Measurements from ENCODE around the gene NLN.
"Not testable (repeated sequence)": the region's sequence is repeated elsewhere in the genome, so short reads cannot be mapped to it uniquely, and the experiment has no call there.

The NLN gene

GRCh38 chr5:65828022-65828896 is 106.3 kb downstream of the NLN start:
- DNase-seq (ENCODE audit: low read depth in 3 of 3, low spot score in 1 of 3): no peak

DNA sequence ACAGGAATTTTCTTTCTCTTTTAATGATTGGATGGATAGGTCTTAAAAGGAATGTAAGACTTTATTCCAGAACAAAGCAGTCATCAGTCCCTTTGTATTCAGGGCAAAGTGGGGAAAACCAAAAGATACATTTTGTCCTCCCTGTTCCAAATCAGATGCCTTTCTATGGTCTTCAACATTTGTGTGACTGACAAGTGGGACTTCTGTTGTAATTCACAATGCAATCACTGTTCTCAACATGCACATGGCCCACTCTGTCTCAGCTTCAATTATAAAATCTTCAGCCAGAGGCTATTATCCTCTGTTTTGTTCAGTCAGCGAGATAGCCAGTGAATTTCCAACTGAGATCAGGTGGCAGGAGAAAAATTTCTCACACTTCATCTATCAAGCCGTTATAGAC is 108.9 kb downstream of the NLN start:
- DNase-seq (ENCODE audit: low read depth in 3 of 3, low spot score in 1 of 3): no peak

DNA sequence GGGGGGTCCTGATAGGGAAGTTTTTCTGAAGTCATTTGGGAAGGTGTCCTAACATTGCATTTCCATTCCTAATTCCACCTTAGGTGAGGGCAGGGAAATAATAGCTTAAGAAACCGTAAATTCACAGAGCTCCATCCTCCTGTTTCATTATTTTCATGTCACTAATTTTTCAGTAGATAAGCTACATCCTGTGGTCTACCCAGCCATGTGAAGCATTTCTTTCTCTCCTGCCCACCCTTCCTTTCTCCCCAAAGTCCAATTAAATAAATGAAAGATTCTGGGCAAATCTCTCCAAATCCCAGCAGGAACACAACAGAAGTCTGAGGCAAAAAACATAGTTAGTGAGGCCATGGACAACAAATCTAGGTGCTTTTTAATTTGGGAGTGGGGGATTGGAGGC is 109.3 kb downstream of the NLN start:
- no peak for DNase-seq (ENCODE audit: low read depth in 3 of 3, low spot score in 1 of 3)

GRCh38 chr5:65832152-65832551 is 110.1 kb downstream of the NLN start:
- DNase-seq (ENCODE audit: low read depth in 3 of 3, low spot score in 1 of 3): no peak

GRCh38 chr5:65832603-65833228 is 110.7 kb downstream of the NLN start:
- no peak for DNase-seq (ENCODE audit: low read depth in 3 of 3, low spot score in 1 of 3)

DNA sequence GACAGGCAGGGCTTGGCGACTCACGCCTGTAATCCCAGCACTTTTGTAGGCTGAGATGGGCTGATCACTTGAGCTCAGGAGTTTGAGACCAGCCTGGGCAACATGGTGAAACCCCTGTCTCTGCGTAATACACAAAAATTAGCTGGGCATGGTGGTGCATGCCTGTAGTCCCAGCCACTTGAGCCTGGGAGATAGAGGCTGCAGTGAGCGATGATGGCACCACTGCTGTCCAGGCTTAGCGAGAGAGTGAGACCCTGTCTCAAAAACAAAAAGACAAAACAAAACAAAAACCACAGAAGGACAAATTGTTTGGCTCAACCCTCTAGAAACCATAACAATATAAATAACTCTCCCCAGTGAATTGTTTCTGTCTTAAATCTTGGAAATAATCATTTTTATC is 111.8 kb downstream of the NLN start:
- no peak for DNase-seq (ENCODE audit: low read depth in 3 of 3, low spot score in 1 of 3)

DNA sequence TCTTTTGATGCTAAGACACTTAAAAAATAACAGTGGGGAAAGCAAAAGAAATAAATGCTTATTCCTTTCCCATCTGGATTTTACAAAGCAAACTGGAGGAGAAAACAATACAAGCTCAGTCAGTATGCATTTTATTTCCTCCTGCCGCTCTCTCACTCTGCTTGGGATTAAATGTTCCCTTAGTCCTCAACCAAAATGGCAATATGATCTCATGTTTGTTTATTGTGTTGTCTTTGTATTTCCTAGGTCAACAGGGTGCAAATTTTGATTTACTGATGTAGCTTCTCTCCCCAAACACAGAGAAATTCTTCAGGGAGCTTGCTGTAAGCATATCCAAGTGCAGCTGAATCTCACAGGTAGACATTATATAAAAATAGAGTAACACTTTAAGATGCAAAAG is 112.3 kb downstream of the NLN start:
- no peak for DNase-seq (ENCODE audit: low read depth in 3 of 3, low spot score in 1 of 3)

- no peak for DNase-seq (ENCODE audit: low read depth in 3 of 3, low spot score in 1 of 3)
Measured at GRCh38 chr5:65835191-65835590, 113.2 kb downstream of the NLN start.

GRCh38 chr5:65837139-65837538 is 115.1 kb downstream of the NLN start:
- no peak for DNase-seq (ENCODE audit: low read depth in 3 of 3, low spot score in 1 of 3)

DNA sequence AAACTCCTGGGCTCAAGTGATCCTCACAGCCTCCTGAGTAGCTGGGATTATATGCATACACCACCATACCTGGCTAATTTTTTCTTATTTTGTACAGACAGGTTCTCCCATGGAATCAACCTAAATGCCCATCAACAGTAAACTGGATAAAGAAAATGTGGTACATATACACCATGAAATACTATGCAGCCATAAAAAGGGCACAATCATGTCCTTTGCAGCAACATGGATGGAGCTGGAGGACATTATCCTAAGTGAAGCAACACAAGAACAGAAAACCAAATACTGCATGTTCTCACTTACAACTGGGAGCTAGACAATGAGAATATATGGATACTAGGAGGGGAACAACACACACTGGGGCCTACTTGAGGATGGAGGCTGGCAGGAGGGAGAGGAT is 117.2 kb downstream of the NLN start:
- not testable (repeated sequence) for DNase-seq (ENCODE audit: low read depth in 3 of 3, low spot score in 1 of 3)

GRCh38 chr5:65840071-65840470 is 118.1 kb downstream of the NLN start:
- no peak for DNase-seq (ENCODE audit: low read depth in 3 of 3, low spot score in 1 of 3)

- not testable (repeated sequence) for DNase-seq (ENCODE audit: low read depth in 3 of 3, low spot score in 1 of 3)
Measured at GRCh38 chr5:65844763-65845162, 122.8 kb downstream of the NLN start.

DNA sequence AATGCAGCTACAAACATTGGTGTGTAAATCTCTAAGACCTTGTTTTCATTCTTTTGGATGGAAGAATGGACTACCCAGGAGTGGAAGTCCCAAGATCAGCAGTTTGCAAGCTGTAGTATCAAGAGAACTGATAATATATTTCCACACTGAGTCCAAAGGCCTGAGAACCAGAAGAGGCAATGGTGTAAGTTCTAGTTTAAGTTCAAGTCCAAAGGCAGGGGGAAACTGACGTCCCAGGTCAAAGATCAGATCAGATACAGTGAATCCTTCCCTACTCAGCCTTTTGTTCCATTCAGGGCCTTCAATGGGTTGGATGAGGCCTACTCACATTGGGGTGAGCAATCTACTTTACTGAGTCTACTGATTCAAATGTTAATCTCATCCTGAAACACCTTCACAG is 124.1 kb downstream of the NLN start:
- no peak for DNase-seq (ENCODE audit: low read depth in 3 of 3, low spot score in 1 of 3)

DNA sequence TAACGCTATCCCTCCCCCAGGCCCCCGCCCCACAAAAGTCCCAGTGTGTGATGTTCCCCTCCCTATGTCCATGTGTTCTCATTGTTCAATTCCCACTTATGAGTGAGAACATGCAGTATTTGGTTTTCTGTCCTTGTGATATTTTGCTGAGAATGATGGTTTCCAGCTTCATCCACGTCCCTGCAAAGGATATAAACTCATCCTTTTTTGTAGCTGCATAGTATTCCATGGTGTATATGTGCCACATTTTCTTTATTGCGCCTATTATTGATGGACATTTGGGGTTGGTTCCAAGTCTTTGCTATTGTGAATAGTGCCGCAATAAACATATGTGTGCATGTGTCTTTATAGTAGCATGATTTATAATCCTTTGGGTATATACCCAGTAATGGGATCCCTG is 125.0 kb downstream of the NLN start:
- DNase-seq (ENCODE audit: low read depth in 3 of 3, low spot score in 1 of 3): not testable (repeated sequence)

DNA sequence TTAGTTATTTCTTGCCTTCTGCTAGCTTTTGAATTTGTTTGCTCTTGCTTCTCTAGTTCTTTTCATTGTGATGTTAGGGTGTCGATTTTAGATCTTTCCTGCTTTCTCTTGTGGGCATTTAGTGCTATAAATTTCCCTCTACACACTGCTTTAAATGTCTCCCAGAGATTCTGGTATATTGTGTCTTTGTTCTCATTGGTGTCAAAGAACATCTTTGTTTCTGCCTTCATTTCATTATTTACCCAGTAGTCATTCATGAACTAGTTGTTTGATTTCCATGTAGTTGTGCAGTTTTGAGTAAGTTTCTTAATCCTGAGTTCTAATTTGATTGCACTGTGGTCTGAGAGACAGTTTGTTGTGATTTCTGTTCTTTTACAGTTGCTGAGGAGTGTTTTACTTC is 127.9 kb downstream of the NLN start:
- DNase-seq (ENCODE audit: low read depth in 3 of 3, low spot score in 1 of 3): not testable (repeated sequence)

DNA sequence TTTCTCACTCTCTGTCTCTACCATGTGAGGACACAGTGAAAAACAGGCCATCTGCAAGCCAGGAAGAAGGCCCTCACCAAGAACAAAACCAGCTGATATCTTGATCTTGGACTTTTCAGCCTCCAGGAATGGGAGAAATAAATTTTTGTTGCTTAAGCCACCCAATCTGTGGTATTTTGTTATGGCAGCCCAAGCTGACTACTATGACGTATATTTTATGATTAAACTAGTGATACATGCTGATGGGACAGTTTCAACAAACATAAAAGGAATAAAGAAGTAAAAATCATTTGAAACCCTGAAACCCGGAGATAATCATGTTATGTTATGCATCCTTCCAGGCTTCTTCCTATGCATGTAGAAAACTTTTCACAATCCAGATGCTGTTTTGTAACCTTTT is 132.9 kb downstream of the NLN start:
- no peak for DNase-seq (ENCODE audit: low read depth in 3 of 3, low spot score in 1 of 3)

DNA sequence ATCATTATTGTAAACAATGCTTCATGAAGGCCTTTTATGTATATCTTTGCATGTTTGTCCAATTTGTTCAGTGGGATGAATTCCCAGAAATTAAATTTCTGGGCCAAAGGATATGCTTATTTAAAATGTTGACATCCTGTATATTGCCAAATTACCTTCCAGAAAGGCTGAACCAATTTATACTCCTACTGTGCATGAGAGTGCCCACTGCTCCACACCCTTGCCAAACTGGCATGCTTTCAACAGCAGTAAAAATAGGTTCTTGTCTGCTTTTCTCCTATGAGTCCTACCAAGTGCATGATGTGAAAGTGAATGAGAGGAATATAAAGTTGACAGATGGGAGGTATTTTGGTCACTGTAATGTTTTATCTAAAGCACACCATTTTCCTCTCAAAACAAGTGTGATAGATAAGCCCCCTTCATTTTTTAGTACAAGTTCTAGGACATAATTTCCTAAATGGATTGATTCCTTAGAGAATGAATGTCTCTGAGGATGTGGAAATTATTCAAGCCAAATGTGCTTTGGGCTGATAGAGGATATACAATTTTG is 133.8 kb downstream of the NLN start:
- DNase-seq (ENCODE audit: low read depth in 3 of 3, low spot score in 1 of 3): no peak

DNA sequence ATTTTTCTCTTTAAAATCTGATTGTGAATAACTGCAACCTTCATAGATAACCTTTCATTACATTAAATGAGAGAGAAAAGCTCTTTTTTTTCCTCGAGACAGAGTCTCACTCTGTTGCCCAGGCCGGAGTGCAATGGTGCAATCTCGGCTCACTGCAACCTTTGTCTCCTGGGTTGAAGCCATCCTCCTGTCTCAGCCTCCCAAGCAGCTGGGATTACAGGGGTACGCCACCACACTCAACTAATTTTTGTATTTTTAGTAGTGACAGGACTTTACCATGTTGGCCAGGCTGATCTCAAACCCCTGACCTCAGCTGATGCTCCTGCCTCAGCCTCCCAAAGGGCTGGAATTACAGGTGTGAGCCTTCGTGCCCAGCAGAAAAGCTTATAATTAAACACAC is 134.5 kb downstream of the NLN start:
- no peak for DNase-seq (ENCODE audit: low read depth in 3 of 3, low spot score in 1 of 3)

DNA sequence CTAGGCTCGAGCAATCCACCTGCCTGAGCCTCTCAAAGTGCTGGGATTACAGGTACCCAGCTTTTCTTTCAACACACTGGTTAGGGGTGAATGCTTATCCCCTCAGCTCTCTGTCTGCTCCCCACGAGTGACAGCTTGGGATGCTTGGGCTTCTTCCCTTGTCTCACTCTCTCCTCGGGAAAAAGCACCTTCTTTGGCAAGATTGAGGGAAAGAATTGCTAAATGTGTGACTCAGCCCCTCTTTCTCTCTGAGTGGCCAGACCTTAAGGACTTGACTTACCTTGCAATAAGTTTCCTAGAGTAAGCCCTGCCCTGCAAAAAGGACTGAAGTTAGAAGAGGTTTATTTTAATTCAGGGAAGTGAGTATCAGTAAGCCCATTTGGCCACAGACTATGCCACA is 136.3 kb downstream of the NLN start:
- no peak for DNase-seq (ENCODE audit: low read depth in 3 of 3, low spot score in 1 of 3)

DNA sequence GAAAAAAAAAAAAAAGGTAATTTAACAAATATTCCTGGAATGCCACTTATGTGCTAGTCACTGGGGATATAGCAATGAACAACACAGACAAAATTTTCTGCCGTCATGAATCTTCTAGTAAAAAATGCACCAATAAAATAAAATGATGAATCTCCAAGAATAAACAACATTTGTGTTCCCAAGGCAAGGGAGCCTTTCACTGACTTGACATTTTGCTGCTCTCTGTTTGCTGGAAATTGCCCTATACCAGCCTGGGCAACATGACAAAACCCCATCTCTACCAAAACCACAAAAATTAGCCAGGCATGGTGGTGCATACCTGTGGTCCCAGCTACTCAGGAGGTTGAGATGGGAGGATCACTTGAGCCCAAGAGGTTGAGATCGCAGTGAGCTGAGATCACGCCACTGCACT is 139.8 kb downstream of the NLN start:
- no peak for DNase-seq (ENCODE audit: low read depth in 3 of 3, low spot score in 1 of 3)

DNA sequence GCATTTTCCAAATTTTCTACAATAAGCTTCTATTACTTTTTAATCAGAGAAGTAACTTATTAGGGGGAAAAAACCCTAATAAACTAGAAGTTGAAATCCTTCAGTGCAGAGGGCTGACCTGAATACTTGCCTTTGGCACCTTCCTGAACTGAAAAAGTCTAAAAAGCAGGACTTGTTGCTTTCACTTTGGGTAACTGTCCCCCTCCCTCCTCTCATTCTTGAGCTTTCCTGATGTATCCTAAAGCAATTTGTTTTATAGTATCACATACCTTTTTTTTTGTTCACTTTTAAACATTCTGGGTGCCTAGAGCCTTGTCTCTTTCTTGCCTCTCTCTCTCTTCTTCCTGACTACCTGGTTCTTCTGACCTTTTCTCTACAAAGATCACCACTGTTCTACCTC is 140.4 kb downstream of the NLN start:
- DNase-seq (ENCODE audit: low read depth in 3 of 3, low spot score in 1 of 3): no peak

GRCh38 chr5:65863747-65864146 is 141.7 kb downstream of the NLN start:
- no peak for DNase-seq (ENCODE audit: low read depth in 3 of 3, low spot score in 1 of 3)

All from stimulated activated CD4-positive, alpha-beta T cell treated with anti-CD3 and anti-CD28 coated beads, TNF-alpha, amount 100 ng/mL, for 1 hour (primary cell).